K562 treated with DMSO at 1 percent for 48 hours (cell line): ENCODE data around the gene MCM9. TPM values are rescaled to one million over a fixed set of nuclear protein-coding genes. Genes with fewer than 3 reads are reported as not detected.

ENCODE experiments used
- total RNA-seq: library from RNA; unstranded; fragments of 300-600 nt; gene quantifications from 2 replicates; pipeline ENCODE4 v1.2.3, GENCODE V29; 2022; ENCODE audit warnings: low replicate concordance; ENCODE audit errors: extremely low read depth

MCM9 gene
- total RNA-seq: not detected in 2 replicates

DNA sequence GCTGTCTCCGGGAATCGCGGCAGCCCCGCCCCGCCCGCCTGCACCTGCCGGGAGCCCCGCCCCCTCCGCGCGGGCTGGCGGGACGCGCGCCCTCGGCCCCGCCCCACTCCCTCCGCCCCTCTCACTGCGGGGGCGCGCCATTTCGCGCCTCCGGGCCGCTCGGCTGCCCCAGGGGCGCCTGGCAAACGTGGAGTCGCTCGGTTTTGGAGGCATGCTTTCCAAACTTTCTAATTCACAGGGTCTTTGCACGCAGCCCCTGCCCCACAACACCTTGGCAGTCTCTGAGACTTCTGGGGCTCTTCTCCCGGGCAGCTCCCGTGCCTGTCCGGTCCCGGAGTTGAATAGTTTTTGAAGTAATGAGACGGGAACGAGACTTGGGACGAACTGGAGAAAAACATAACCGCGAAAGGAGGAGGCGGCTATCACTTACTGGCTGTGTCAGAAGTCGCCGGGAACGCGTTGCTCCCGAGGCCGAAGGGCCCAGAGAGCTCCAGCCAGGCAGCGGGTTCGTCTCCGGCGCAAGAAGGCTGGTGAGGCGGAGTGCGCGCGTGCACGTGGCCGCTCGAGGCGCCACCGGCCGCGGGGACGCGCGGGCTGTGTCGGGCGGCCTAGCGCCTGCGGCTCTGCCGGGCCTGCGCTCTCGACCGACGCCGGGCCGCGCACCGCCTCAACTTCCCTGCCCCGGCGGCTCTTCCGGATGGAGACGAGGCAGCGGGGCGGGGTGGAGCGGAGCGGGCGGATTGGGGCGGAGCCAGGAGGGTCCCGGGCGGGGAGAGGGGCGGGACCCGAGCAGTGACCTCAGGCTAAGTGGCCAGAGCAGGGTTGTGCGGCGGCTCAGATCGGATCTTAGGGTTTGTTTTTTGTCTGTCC, at the start of gene MCM9:
Gene MCM9, minus strand, starts transcription at position 699 of the 870 bp plus-strand sequence. CDS start 3,436 bp downstream, outside the sequence.

DNA sequence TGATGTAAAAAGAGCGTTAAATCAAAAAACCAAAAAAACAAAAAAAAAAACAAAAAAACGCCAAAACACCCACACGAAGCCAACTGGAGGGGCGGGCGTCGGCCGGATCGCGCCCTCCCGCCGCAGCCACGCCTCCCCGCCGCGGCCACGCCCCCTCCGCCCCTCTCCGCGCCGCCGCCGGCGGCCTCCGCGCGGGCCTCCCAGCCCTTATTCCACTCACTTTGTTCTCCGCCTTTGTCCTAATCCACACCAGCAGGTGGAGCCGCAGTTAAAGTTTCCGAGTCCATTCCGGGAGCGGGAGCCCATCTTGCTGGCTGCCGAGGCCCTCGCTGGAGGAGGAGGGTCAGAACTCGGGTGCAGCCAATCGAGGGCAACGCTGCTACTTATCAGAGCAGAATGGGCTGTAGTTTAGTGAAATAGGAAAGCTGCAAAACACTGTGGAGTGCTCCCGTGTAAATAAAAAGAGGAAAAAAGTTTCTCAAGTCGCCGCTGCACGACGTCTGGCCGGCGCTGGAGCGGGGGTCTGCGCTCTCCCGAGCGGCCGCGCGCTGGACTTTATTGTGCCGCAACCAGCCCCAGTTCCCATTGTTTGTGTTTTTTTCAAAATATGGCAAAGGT, 41.0 kb downstream of the MCM9 start, which contains the start of gene ASF1A:
Gene ASF1A, plus strand, starts transcription at position 346 of the 618 bp plus-strand sequence. Its CDS starts 262 bp downstream, at position 608.

Other genes with a start within 250 kb of the MCM9 start
- not detected in 2 replicates for gene ASF1A, start 41.0 kb downstream of the MCM9 start, total RNA-seq
- gene FAM184A, start 143.5 kb upstream of the MCM9 start, total RNA-seq: not detected in 2 replicates